ENCODE results near the gene SLC39A2. TPM values are rescaled to one million over a fixed set of nuclear protein-coding genes. Genes with fewer than 3 reads are reported as not detected.

The SLC39A2 gene
- total and polyA plus RNA-seq, 2 experiments from 2014 or later = 4.2 to 6.2 TPM

- 88% methylated on average over 3 of the region's 3 CpGs for WGBS (ENCODE audit: low lambda C conversion rate, missing lambda C conversion rate)
- no peak overlapping the region for H3K4me3 ChIP-seq
- H3K4me1 ChIP-seq (ENCODE audit: insufficient read depth) = peaks cover 19% of the 10 kb centered on the region
- no peaks in the 10 kb centered on the region for H3K9me2 ChIP-seq (replicated peaks; ENCODE audit: insufficient read depth)
- DNase-seq (ENCODE audit: low spot score) = no peak
- no peak overlapping the region for H3K4me2 ChIP-seq
- no peaks in the 10 kb centered on the region for H3K36me3 ChIP-seq (replicated peaks; ENCODE audit: insufficient read depth, low read depth)
- no peaks in the 10 kb centered on the region for H3K27me3 ChIP-seq
- H3K27ac ChIP-seq = no peak overlapping the region
- no peaks in the 10 kb centered on the region for H3K9me3 ChIP-seq (ENCODE audit: low read depth)
- no peaks in the 10 kb centered on the region for H4K20me1 ChIP-seq (ENCODE audit: insufficient read depth, poor library complexity, severe bottlenecking)
- H3K79me2 ChIP-seq = no peaks in the 10 kb centered on the region
- TF ChIP-seq EZH2phosphoT487 (IDR thresholded peaks at IDR 0.05; ENCODE audit: low read depth, severe bottlenecking, unreplicated experiment) = no peak
- TF ChIP-seq EZH2 (IDR thresholded peaks at IDR 0.05; ENCODE audit: borderline replicate concordance) = no peak
- TF ChIP-seq CTCF (IDR thresholded peaks at IDR 0.05; ENCODE audit: poor library complexity) = no peak
- no peak overlapping the region for H2AFZ ChIP-seq
These were observed 38.1 kb downstream of the SLC39A2 start for GRCh38 chr14:21037156-21037555.

GRCh38 chr14:21038441-21039422 lies 39.6 kb downstream of the SLC39A2 start:
- Histone ChIP-seq H3K27me3 (no peaks in the 10 kb centered on the region), H4K20me1 (ENCODE audit: insufficient read depth, poor library complexity, severe bottlenecking) (no peaks in the 10 kb centered on the region), H3K4me2 (peak overlapping the region; percentile 62), H3K27ac (peak overlapping the region; percentile 69), H3K4me3 (no peak overlapping the region), H3K9me3 (ENCODE audit: low read depth) (no peaks in the 10 kb centered on the region), H3K4me1 (ENCODE audit: insufficient read depth) (peaks cover 19% of the 10 kb centered on the region), H3K36me3 (replicated peaks; ENCODE audit: insufficient read depth, low read depth) (no peaks in the 10 kb centered on the region), H3K79me2 (no peaks in the 10 kb centered on the region), H3K9me2 (replicated peaks; ENCODE audit: insufficient read depth) (no peaks in the 10 kb centered on the region), H2AFZ (peak overlapping the region; percentile 29)
- 52% methylated on average over 10 of the region's 10 CpGs for WGBS (ENCODE audit: low lambda C conversion rate, missing lambda C conversion rate)
- no peak for TF ChIP-seq CTCF (IDR thresholded peaks at IDR 0.05; ENCODE audit: poor library complexity)
- TF ChIP-seq EZH2phosphoT487 (IDR thresholded peaks at IDR 0.05; ENCODE audit: low read depth, severe bottlenecking, unreplicated experiment) = no peak
- no peak for TF ChIP-seq EZH2 (IDR thresholded peaks at IDR 0.05; ENCODE audit: borderline replicate concordance)
- peak; percentile 75 for DNase-seq (ENCODE audit: low spot score)

- Histone ChIP-seq H3K4me2 (peak overlapping the region; percentile 62), H3K27ac (peak overlapping the region; percentile 69), H3K9me2 (replicated peaks; ENCODE audit: insufficient read depth) (no peaks in the 10 kb centered on the region), H3K36me3 (replicated peaks; ENCODE audit: insufficient read depth, low read depth) (no peaks in the 10 kb centered on the region), H4K20me1 (ENCODE audit: insufficient read depth, poor library complexity, severe bottlenecking) (no peaks in the 10 kb centered on the region), H3K4me3 (no peak overlapping the region), H3K27me3 (no peaks in the 10 kb centered on the region), H3K9me3 (ENCODE audit: low read depth) (no peaks in the 10 kb centered on the region), H2AFZ (peak overlapping the region; percentile 29), H3K79me2 (no peaks in the 10 kb centered on the region), H3K4me1 (ENCODE audit: insufficient read depth) (peaks cover 19% of the 10 kb centered on the region)
- DNase-seq (ENCODE audit: low spot score) = peak; percentile 83
- WGBS (ENCODE audit: low lambda C conversion rate, missing lambda C conversion rate) = 71% methylated on average over 8 of the region's 8 CpGs
- TF ChIP-seq EZH2phosphoT487 (IDR thresholded peaks at IDR 0.05; ENCODE audit: low read depth, severe bottlenecking, unreplicated experiment) (no peak), CTCF (IDR thresholded peaks at IDR 0.05; ENCODE audit: poor library complexity) (peak; percentile 78), EZH2 (IDR thresholded peaks at IDR 0.05; ENCODE audit: borderline replicate concordance) (no peak)
These were observed 40.7 kb downstream of the SLC39A2 start for GRCh38 chr14:21039585-21040369.
